ENCODE measurements around the gene WIPF2.

The WIPF2 gene

GRCh38 chr17:40188694-40189093, 30.4 kb upstream of the WIPF2 start:
- Histone ChIP-seq H3K4me3 (ENCODE audit: low read depth in 1 of 2, low read length in 2 of 2) (no peak overlapping the region), H3K9ac (ENCODE audit: low read depth, low read length) (no peak overlapping the region), H3K27ac (ENCODE audit: low read length) (no peak overlapping the region), H4K20me1 (ENCODE audit: insufficient read depth, low read length) (no peaks in the 10 kb centered on the region), H3K27me3 (ENCODE audit: insufficient read depth, low read length, poor library complexity) (no peaks in the 10 kb centered on the region), H3K4me2 (ENCODE audit: insufficient read depth, low read length) (no peak overlapping the region), H3K4me1 (ENCODE audit: insufficient read depth, low read length) (peaks cover 5% of the 10 kb centered on the region), H2AFZ (ENCODE audit: low read depth, low read length) (no peak overlapping the region), H3K9me3 (ENCODE audit: insufficient read depth, low read length, severe bottlenecking) (no peaks in the 10 kb centered on the region), H3K36me3 (ENCODE audit: insufficient read depth, low read length) (no peaks in the 10 kb centered on the region), H3K79me2 (ENCODE audit: insufficient read depth, low read length) (no peaks in the 10 kb centered on the region)
- no peak for DNase-seq
- ATAC-seq (ENCODE audit: insufficient read depth, low read depth): no peak
- TF ChIP-seq, protein P1, sequence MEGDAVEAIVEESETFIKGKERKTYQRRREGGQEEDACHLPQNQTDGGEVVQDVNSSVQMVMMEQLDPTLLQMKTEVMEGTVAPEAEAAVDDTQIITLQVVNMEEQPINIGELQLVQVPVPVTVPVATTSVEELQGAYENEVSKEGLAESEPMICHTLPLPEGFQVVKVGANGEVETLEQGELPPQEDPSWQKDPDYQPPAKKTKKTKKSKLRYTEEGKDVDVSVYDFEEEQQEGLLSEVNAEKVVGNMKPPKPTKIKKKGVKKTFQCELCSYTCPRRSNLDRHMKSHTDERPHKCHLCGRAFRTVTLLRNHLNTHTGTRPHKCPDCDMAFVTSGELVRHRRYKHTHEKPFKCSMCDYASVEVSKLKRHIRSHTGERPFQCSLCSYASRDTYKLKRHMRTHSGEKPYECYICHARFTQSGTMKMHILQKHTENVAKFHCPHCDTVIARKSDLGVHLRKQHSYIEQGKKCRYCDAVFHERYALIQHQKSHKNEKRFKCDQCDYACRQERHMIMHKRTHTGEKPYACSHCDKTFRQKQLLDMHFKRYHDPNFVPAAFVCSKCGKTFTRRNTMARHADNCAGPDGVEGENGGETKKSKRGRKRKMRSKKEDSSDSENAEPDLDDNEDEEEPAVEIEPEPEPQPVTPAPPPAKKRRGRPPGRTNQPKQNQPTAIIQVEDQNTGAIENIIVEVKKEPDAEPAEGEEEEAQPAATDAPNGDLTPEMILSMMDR (IDR thresholded peaks at IDR 0.05; ENCODE audit: borderline replicate concordance, extremely low read depth, low read length, poor library complexity, severe bottlenecking): no peak
- TF ChIP-seq EZH2 (IDR thresholded peaks at IDR 0.05; ENCODE audit: borderline replicate concordance, low read depth, low read length, severe bottlenecking): no peak

- no peaks in the 10 kb centered on the region for H3K9me3 ChIP-seq (ENCODE audit: insufficient read depth, low read length, severe bottlenecking)
- no peaks in the 10 kb centered on the region for H3K36me3 ChIP-seq (ENCODE audit: insufficient read depth, low read length)
- no peak overlapping the region for H2AFZ ChIP-seq (ENCODE audit: low read depth, low read length)
- peaks cover 17% of the 10 kb centered on the region for H3K4me1 ChIP-seq (ENCODE audit: insufficient read depth, low read length)
- no peaks in the 10 kb centered on the region for H4K20me1 ChIP-seq (ENCODE audit: insufficient read depth, low read length)
- 0 out of 3 replicates have a peak, but pooled peaks have one; percentile 37 for ATAC-seq (ENCODE audit: insufficient read depth, low read depth)
- no peak for DNase-seq
- H3K79me2 ChIP-seq (ENCODE audit: insufficient read depth, low read length): no peaks in the 10 kb centered on the region
- no peak for TF ChIP-seq EZH2 (IDR thresholded peaks at IDR 0.05; ENCODE audit: borderline replicate concordance, low read depth, low read length, severe bottlenecking)
- TF ChIP-seq, protein P1 (IDR thresholded peaks at IDR 0.05; ENCODE audit: borderline replicate concordance, extremely low read depth, low read length, poor library complexity, severe bottlenecking): peak; percentile 21
- no peak overlapping the region for H3K27ac ChIP-seq (ENCODE audit: low read length)
- no peak overlapping the region for H3K4me2 ChIP-seq (ENCODE audit: insufficient read depth, low read length)
- no peaks in the 10 kb centered on the region for H3K27me3 ChIP-seq (ENCODE audit: insufficient read depth, low read length, poor library complexity)
- no peak overlapping the region for H3K4me3 ChIP-seq (ENCODE audit: low read depth in 1 of 2, low read length in 2 of 2)
- no peak overlapping the region for H3K9ac ChIP-seq (ENCODE audit: low read depth, low read length)
These were observed 28.7 kb upstream of the WIPF2 start for GRCh38 chr17:40190197-40191021.

DNA sequence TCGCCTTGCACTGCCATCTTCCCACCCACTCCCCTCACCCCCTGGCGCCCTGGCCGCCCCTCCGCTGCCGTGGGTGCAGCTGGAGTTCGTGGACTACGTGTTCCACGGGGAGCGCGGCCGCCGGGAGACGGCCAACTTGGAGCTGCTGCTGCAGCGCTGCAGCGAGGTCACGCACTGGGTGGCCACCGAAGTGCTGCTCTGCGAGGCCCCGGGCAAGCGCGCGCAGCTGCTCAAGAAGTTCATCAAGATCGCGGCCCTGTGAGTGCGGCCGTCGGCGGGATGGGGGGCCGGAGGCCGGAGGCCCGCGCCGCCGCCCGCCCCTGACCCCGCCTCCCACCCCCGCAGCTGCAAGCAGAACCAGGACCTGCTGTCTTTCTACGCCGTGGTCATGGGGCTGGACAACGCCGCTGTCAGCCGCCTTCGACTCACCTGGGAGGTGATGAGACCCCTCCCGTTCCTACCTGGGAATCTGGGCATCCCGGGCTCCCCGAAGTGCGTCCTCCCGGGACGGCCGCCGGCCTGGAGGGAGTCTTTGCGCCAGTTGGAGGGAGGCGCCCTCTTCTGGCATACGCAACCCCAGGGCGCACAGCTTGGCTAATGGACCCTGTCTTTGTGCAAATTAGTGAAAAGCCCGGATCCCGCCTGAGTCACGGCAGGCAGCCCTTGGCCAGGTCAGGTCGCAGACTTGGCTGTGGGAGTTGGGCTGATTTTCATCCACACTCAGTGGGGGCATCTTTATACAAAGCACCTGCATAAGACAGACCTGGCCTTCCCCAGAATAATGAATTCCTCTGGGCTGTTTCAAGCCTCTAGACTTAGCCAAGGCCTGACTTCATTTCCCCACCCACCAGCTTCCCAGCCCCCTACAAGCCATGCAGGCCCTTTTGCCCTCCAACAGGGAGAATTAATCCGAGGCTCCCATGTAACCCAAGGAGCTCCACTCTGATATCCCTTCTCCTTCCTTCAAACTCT, 27.6 kb upstream of the WIPF2 start:
- no peaks in the 10 kb centered on the region for H3K79me2 ChIP-seq (ENCODE audit: insufficient read depth, low read length)
- no peaks in the 10 kb centered on the region for H4K20me1 ChIP-seq (ENCODE audit: insufficient read depth, low read length)
- H3K4me2 ChIP-seq (ENCODE audit: insufficient read depth, low read length): no peak overlapping the region
- DNase-seq: no peak
- H3K36me3 ChIP-seq (ENCODE audit: insufficient read depth, low read length): no peaks in the 10 kb centered on the region
- ATAC-seq (ENCODE audit: insufficient read depth, low read depth): no peak
- H3K4me3 ChIP-seq (ENCODE audit: low read depth in 1 of 2, low read length in 2 of 2): no peak overlapping the region
- H3K9ac ChIP-seq (ENCODE audit: low read depth, low read length): no peak overlapping the region
- TF ChIP-seq EZH2 (IDR thresholded peaks at IDR 0.05; ENCODE audit: borderline replicate concordance, low read depth, low read length, severe bottlenecking): no peak
- TF ChIP-seq, protein P1 (IDR thresholded peaks at IDR 0.05; ENCODE audit: borderline replicate concordance, extremely low read depth, low read length, poor library complexity, severe bottlenecking): peak; percentile 18
- no peak overlapping the region for H3K27ac ChIP-seq (ENCODE audit: low read length)
- H3K27me3 ChIP-seq (ENCODE audit: insufficient read depth, low read length, poor library complexity): no peaks in the 10 kb centered on the region
- peaks cover 17% of the 10 kb centered on the region for H3K4me1 ChIP-seq (ENCODE audit: insufficient read depth, low read length)
- H3K9me3 ChIP-seq (ENCODE audit: insufficient read depth, low read length, severe bottlenecking): no peaks in the 10 kb centered on the region
- no peak overlapping the region for H2AFZ ChIP-seq (ENCODE audit: low read depth, low read length)
